Fibroblast of pulmonary artery (primary cell): Measurements from ENCODE around the gene UAP1.

ENCODE experiments used
- DNase-seq: peaks from one replicate; pipeline ENCODE4 v3.0.0-alpha.2; 2010; ENCODE audit warnings: low read depth
- H3K4me3 ChIP-seq: replicated peaks from 2 replicates; pipeline ENCODE4 v1.5.1; 2011; ENCODE audit warnings: low read depth, mild to moderate bottlenecking, control low read depth, low read length, moderate library complexity
- CTCF ChIP-seq: IDR thresholded peaks from 2 replicates; pipeline ENCODE4 v1.5.1; 2011; ENCODE audit warnings: mild to moderate bottlenecking, control low read depth, low read length, inconsistent platforms; ENCODE audit errors: missing control alignments

Gene UAP1

GRCh38 chr1:162612606-162613400 is 51.3 kb downstream of the UAP1 start:
- no peak overlapping the region for H3K4me3 ChIP-seq
- DNase-seq: peak; percentile 66
- no peak for TF ChIP-seq CTCF

DNA sequence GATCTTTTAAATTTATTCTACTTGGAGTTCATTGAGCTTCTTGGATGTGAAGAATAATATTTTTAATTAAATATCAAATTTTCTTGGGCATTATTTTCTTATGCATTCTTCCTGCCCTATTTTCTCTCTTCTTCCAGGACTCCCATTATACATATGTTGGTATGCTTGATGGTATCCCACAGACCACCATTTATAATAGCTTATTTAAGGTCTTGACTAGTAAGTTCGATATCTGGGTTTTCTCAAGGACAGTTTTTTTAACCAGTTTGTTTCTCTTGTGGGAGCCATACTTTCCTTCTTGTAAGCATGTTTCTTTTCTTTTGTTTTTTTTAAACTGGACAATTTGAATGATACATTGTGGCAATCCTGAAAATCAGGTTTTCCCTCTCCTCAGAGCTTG is 55.3 kb downstream of the UAP1 start:
- TF ChIP-seq CTCF: no peak
- no peak overlapping the region for H3K4me3 ChIP-seq
- no peak for DNase-seq

DNA sequence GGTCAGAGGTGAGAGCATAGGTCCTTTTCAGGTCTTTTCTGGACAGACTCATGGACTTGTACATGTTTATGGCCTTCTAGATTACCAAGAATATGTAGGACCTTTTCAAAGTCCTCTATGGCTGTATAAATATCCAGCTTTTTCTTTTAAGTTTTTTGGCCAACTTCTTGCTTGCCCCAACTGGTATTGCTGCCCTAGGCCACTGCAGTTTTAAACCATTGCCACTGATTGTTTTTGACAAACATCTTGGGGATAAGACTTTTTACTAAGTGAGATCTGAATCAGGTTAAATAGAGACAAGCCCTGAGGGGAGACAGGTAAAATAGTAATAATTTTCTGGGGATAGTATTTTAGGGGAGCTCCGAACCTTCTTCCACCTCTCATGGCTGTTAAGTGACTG is 56.0 kb downstream of the UAP1 start:
- TF ChIP-seq CTCF: no peak
- DNase-seq: no peak
- H3K4me3 ChIP-seq: no peak overlapping the region

- no peak for DNase-seq
- no peak for TF ChIP-seq CTCF
- no peak overlapping the region for H3K4me3 ChIP-seq
These were observed 57.6 kb downstream of the UAP1 start for GRCh38 chr1:162619076-162619475.

- no peak overlapping the region for H3K4me3 ChIP-seq
- no peak for DNase-seq
- TF ChIP-seq CTCF: no peak
These were observed 59.7 kb downstream of the UAP1 start for GRCh38 chr1:162621256-162621655.

- TF ChIP-seq CTCF: no peak
- no peak for DNase-seq
These were observed 64.2 kb downstream of the UAP1 start for GRCh38 chr1:162625679-162626078.

DNA sequence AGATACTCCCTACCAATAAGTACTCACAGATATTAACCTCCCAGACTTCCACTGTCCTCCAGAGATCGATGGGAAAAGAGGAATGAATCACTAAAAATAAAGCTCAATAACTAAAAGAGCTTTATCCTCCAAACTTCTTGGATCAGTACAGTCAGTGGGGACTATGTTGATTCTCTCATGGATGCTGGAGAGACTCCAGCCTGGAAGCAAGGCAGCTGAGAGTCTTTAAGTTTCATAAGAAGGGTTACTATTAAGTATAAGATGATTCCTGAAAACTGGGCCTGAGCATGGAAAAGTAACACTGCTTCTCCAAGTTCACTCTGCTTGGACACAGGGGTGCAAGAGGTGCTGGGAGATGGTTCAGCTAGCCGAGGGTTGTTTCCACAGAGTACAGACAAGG is 64.6 kb downstream of the UAP1 start:
- no peak overlapping the region for H3K4me3 ChIP-seq
- TF ChIP-seq CTCF: no peak

More at GRCh38 chr1:162625679-162626078, 64.2 kb downstream of the UAP1 start:
- H3K4me3 ChIP-seq: no peak overlapping the region

More for the DNA sequence above, 64.6 kb downstream of the UAP1 start:
- DNase-seq: no peak
